Endometrial microvascular endothelial cells (primary cell): ENCODE measurements around the gene SASH1. TPM values are rescaled to one million over a fixed set of nuclear protein-coding genes. Genes with fewer than 3 reads are reported as not detected.
"Not testable (repeated sequence)": the region's sequence is repeated elsewhere in the genome, so short reads cannot be mapped to it uniquely, and the experiment has no call there.

ENCODE experiments used
- in situ Hi-C: cut with HindIII; loops from 2 replicates; pipeline ENCODE4 v1.10.0; 2017; ENCODE audit warnings: low sequenced_read_pairs, low pct_unique_long_range_greater_than_20kb; ENCODE audit errors: inconsistent ontology term
- total RNA-seq: library from RNA; depleted of rRNA; stranded (reverse); fragments of >200 nt; gene quantifications from one replicate; pipeline ENCODE4 v1.2.3, GENCODE V29; 2015; ENCODE audit errors: inconsistent ontology term

Gene SASH1
- total RNA-seq, 1 donor from 2014 or later: 75.4 TPM

DNA sequence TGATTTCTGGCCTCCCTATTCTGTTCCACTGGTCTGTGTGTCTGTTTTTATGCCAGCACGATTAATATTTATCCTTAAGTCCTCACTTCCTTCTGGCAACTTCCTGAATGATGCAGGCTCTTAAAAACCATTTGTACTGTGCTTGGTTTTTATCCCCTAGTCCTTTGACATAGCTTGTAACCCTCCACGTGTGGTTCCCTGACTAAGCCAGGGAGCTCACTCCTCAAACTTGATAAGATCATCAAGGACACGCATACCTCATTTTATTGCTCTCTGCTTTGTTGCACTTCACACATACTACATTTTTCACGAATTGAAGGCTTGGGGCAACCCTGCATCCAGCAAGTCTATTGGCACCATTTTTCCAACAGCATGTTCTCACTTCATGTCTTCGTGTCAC is 237.8 kb downstream of the SASH1 start:
- in situ Hi-C loops: no loop called here

DNA sequence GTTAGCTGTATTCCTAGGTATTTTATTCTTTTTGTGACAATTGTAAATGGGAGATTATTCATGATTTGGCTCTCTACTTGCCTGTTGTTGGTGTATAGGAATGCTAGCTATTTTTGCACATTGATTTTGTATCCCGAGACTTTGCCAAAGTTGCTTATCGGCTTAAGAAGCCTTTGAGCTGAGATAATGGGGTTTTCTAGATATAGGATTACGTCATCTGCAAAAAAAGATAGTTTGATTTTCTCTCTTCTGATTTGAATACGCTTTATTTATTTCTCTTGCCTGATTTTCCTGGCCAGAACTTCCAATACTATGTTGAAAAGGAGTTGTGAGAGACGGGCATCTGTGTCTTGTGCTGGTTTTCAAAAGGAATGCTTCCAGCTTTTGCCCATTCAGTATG is 241.0 kb downstream of the SASH1 start:
- in situ Hi-C loops: no loop called here

GRCh38 chr6:148585641-148586040 is 243.0 kb downstream of the SASH1 start:
- in situ Hi-C loops: not testable (repeated sequence)

DNA sequence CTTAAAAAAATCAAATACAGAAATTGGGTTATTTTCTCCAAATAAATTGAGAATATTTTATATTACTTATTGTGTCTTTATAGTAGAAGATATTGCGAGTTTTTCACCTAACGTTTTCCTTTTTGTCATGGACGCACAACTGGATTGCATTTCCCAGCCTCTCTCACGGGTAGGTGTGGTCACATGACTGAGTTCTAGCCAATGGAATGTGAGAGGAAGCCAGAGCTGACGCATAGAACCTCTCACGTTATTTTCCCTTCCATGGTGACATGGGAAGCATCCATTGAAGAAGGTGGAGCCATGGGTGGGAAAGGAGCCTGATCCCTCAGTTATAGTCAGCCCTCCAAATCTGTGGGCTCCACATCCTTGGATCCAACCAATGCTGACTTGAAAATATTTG is 248.2 kb downstream of the SASH1 start:
- in situ Hi-C loops: no loop called here

DNA sequence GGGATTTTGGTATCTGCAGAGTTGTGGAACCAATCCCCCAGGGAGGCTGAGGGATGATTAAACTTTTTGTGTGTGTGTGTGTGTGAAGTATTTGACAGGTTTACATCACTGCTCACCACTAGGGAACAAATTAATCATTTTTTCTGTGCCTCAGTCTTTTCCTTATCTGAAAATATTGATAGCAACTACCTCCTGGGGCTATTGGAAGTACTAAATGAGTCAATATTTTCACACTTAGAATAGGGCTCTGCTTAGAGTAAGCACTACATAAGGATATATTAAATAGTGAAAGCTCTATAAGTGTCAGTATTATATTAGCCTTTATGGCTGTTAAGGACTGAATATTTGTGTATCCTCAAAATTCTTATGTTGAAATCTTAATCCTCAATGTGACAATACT is 249.0 kb downstream of the SASH1 start:
- in situ Hi-C loops: no loop called here

GRCh38 chr6:148593130-148593812 is 250.6 kb downstream of the SASH1 start:
- in situ Hi-C loops: no loop called here

- in situ Hi-C loops: no loop called here
These were observed 251.2 kb downstream of the SASH1 start for GRCh38 chr6:148593813-148594170.

GRCh38 chr6:148595550-148595949 is 252.9 kb downstream of the SASH1 start:
- in situ Hi-C loops: no loop called here

- in situ Hi-C loops: no loop called here
These were observed 254.3 kb downstream of the SASH1 start for GRCh38 chr6:148596891-148597455.

DNA sequence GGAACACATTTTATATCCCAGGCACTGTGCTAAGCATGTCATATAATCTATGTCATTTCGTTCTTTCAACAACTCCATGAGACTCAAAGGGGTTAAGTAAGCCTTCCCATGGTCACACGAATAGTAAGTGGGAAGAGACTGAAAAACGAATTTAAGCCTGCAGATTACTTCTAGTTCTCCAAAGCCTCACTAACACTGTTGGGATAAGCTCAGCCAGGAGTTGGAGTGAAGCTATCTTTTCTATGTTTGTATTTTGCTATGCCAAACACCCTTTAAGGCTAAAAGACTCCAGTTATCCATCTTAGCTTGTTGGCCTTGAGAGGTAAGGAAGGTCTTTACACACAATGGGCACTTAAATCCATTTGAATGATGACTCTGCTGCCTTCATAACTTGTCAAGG is 256.1 kb downstream of the SASH1 start:
- in situ Hi-C loops: no loop called here

DNA sequence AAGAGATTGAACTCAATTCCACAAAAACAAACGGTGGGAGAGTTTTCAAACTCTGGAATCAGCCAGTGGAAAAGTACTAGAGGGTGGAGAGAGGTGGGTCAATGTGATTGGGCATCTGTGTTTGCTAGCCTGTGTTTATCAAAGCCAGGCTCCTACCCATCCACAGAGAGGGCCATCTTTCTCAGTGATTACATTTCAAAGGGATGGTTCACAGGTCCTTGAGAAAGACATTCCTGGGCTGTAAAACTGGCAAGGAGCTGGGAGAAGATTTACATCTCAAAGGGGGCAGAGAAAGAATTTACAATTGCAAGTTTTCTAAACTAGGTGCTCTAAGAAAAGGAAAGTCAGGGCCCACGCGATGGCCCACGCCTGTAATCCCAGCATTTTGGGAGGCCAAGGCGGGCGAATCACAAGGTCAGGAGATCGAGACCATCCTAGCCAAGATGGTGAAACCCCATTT is 257.4 kb downstream of the SASH1 start:
- in situ Hi-C loops: no loop called here
